Activated naive CD4-positive, alpha-beta T cell treated with anti-CD3 and anti-CD28 coated beads, Interleukin-2, amount 10 ng/mL, durations not matched to agents 7 days and 5 days (primary cell): ENCODE results near the gene TGFBR3.

Experiments used
- CTCF ChIA-PET: fragments of 350-600 bp; sonication (Branson Sonifier 250); formaldehyde crosslinking; loops from one replicate; lab custom pipeline; 2021; ENCODE audit warnings: antibody characterized with exemption; lab: Charles Lee
- DNase-seq: peaks from one replicate; pipeline ENCODE4 v3.0.0-alpha.2; 2020
- H3K27ac Mint-ChIP-seq: one replicate; pipeline ENCODE4 v1.8.0; 2021; ENCODE audit warnings: mild to moderate bottlenecking, moderate library complexity, mixed read lengths
- H3K27me3 Mint-ChIP-seq: one replicate; pipeline ENCODE4 v1.8.0; 2021; ENCODE audit warnings: mild to moderate bottlenecking, mixed read lengths
- H3K36me3 Mint-ChIP-seq: one replicate; pipeline ENCODE4 v1.8.0; 2021; ENCODE audit warnings: mixed read lengths
- H3K4me1 Mint-ChIP-seq: one replicate; pipeline ENCODE4 v1.8.0; 2021; ENCODE audit warnings: mixed read lengths
- H3K4me3 Mint-ChIP-seq: one replicate; pipeline ENCODE4 v1.8.0; 2021; ENCODE audit warnings: mild to moderate bottlenecking, moderate library complexity, mixed read lengths
- H3K9me3 Mint-ChIP-seq: one replicate; pipeline ENCODE4 v1.8.0; 2021; ENCODE audit warnings: mixed read lengths

TGFBR3 gene

GRCh38 chr1:91803123-91803522, 82.8 kb downstream of the TGFBR3 start:
- Mint-ChIP-seq H3K27ac (peak overlapping the region; percentile 96), H3K27me3 (peaks cover 1% of the 10 kb centered on the region), H3K9me3 (no peaks in the 10 kb centered on the region), H3K4me1 (peaks cover 78% of the 10 kb centered on the region), H3K36me3 (peaks cover 13% of the 10 kb centered on the region), H3K4me3 (peak overlapping the region; percentile 17)
- CTCF ChIA-PET, result interaction anchor here (0.9 to 1.3 kb wide), 4 partner anchors 12 to 302 kb away, joined by 3 to 5 read pairs (median 4); no protein-coding TSS in a partner anchor
- DNase-seq, result no peak

- H3K27me3 Mint-ChIP-seq, result peaks cover 4% of the 10 kb centered on the region
- peaks cover 13% of the 10 kb centered on the region for H3K36me3 Mint-ChIP-seq
- no peak for DNase-seq
- peaks cover 75% of the 10 kb centered on the region for H3K4me1 Mint-ChIP-seq
- H3K27ac Mint-ChIP-seq, result peak overlapping the region; percentile 63
- CTCF ChIA-PET, result no interaction called here
- H3K4me3 Mint-ChIP-seq, result no peak overlapping the region
- no peaks in the 10 kb centered on the region for H3K9me3 Mint-ChIP-seq
Observed at GRCh38 chr1:91801496-91802115, 84.3 kb downstream of the TGFBR3 start.

GRCh38 chr1:91799863-91800262, 86.1 kb downstream of the TGFBR3 start:
- DNase-seq, result no peak
- H3K9me3 Mint-ChIP-seq, result no peaks in the 10 kb centered on the region
- H3K4me3 Mint-ChIP-seq, result no peak overlapping the region
- H3K4me1 Mint-ChIP-seq, result peaks cover 63% of the 10 kb centered on the region
- peaks cover 28% of the 10 kb centered on the region for H3K36me3 Mint-ChIP-seq
- no peak overlapping the region for H3K27ac Mint-ChIP-seq
- H3K27me3 Mint-ChIP-seq, result peaks cover 4% of the 10 kb centered on the region
- CTCF ChIA-PET, result no interaction called here

GRCh38 chr1:91799159-91799558, 86.8 kb downstream of the TGFBR3 start:
- Mint-ChIP-seq H3K9me3 (peaks cover 2% of the 10 kb centered on the region), H3K4me1 (peaks cover 56% of the 10 kb centered on the region), H3K27ac (no peak overlapping the region), H3K27me3 (peaks cover 4% of the 10 kb centered on the region), H3K36me3 (peaks cover 34% of the 10 kb centered on the region), H3K4me3 (no peak overlapping the region)
- CTCF ChIA-PET, result interaction anchor here (0.8 kb wide), 1 partner anchor 287 kb away, joined by 3 read pairs; no protein-coding TSS in a partner anchor
- DNase-seq, result no peak

- H3K27me3 Mint-ChIP-seq, result peaks cover 4% of the 10 kb centered on the region
- DNase-seq, result no peak
- CTCF ChIA-PET, result interaction anchor here (0.8 kb wide), 1 partner anchor 286 kb away, joined by 3 read pairs; no protein-coding TSS in a partner anchor
- H3K27ac Mint-ChIP-seq, result no peak overlapping the region
- peaks cover 34% of the 10 kb centered on the region for H3K36me3 Mint-ChIP-seq
- H3K9me3 Mint-ChIP-seq, result peaks cover 2% of the 10 kb centered on the region
- H3K4me3 Mint-ChIP-seq, result no peak overlapping the region
- peaks cover 52% of the 10 kb centered on the region for H3K4me1 Mint-ChIP-seq
Observed at GRCh38 chr1:91798740-91799139, 87.2 kb downstream of the TGFBR3 start.

GRCh38 chr1:91798241-91798648, 87.7 kb downstream of the TGFBR3 start:
- no peak overlapping the region for H3K27ac Mint-ChIP-seq
- H3K4me1 Mint-ChIP-seq, result peaks cover 48% of the 10 kb centered on the region
- peaks cover 33% of the 10 kb centered on the region for H3K36me3 Mint-ChIP-seq
- H3K27me3 Mint-ChIP-seq, result peaks cover 4% of the 10 kb centered on the region
- H3K9me3 Mint-ChIP-seq, result peaks cover 2% of the 10 kb centered on the region
- CTCF ChIA-PET, result no interaction called here
- no peak for DNase-seq
- H3K4me3 Mint-ChIP-seq, result no peak overlapping the region

- Mint-ChIP-seq H3K4me1 (peaks cover 43% of the 10 kb centered on the region), H3K9me3 (peaks cover 2% of the 10 kb centered on the region), H3K36me3 (peaks cover 28% of the 10 kb centered on the region), H3K27ac (no peak overlapping the region), H3K27me3 (peaks cover 4% of the 10 kb centered on the region), H3K4me3 (no peak overlapping the region)
- DNase-seq, result no peak
- CTCF ChIA-PET, result interaction anchor here (0.9 kb wide), 1 partner anchor 295 kb away, joined by 3 read pairs; no protein-coding TSS in a partner anchor
Observed at GRCh38 chr1:91797164-91797563, 88.8 kb downstream of the TGFBR3 start.

- CTCF ChIA-PET, result interaction anchor here (0.9 kb wide), 1 partner anchor 294 kb away, joined by 3 read pairs; no protein-coding TSS in a partner anchor
- H3K27ac Mint-ChIP-seq, result no peak overlapping the region
- peaks cover 43% of the 10 kb centered on the region for H3K4me1 Mint-ChIP-seq
- peaks cover 4% of the 10 kb centered on the region for H3K27me3 Mint-ChIP-seq
- H3K9me3 Mint-ChIP-seq, result peaks cover 2% of the 10 kb centered on the region
- H3K4me3 Mint-ChIP-seq, result no peak overlapping the region
- no peak for DNase-seq
- H3K36me3 Mint-ChIP-seq, result peaks cover 29% of the 10 kb centered on the region
Observed at GRCh38 chr1:91796390-91796654, 89.6 kb downstream of the TGFBR3 start.

GRCh38 chr1:91795591-91796389, 90.2 kb downstream of the TGFBR3 start:
- CTCF ChIA-PET, result no interaction called here
- Mint-ChIP-seq H3K27ac (no peak overlapping the region), H3K27me3 (peaks cover 4% of the 10 kb centered on the region), H3K9me3 (peaks cover 2% of the 10 kb centered on the region), H3K4me3 (no peak overlapping the region), H3K36me3 (peaks cover 34% of the 10 kb centered on the region), H3K4me1 (peaks cover 46% of the 10 kb centered on the region)
- no peak for DNase-seq

- Mint-ChIP-seq H3K4me1 (peaks cover 48% of the 10 kb centered on the region), H3K27me3 (peaks cover 4% of the 10 kb centered on the region), H3K4me3 (no peak overlapping the region), H3K9me3 (peaks cover 2% of the 10 kb centered on the region), H3K27ac (no peak overlapping the region), H3K36me3 (peaks cover 39% of the 10 kb centered on the region)
- CTCF ChIA-PET, result no interaction called here
- no peak for DNase-seq
Observed at GRCh38 chr1:91793877-91794276, 92.1 kb downstream of the TGFBR3 start.

GRCh38 chr1:91793189-91793588, 92.8 kb downstream of the TGFBR3 start:
- Mint-ChIP-seq H3K9me3 (peaks cover 2% of the 10 kb centered on the region), H3K27ac (no peak overlapping the region), H3K4me1 (peaks cover 43% of the 10 kb centered on the region), H3K4me3 (no peak overlapping the region), H3K27me3 (peaks cover 3% of the 10 kb centered on the region), H3K36me3 (peaks cover 38% of the 10 kb centered on the region)
- CTCF ChIA-PET, result interaction anchor here (2.9 kb wide), 1 partner anchor 281 kb away, joined by 10 read pairs; no protein-coding TSS in a partner anchor
- DNase-seq, result no peak

- no peak overlapping the region for H3K27ac Mint-ChIP-seq
- H3K27me3 Mint-ChIP-seq, result peaks cover 3% of the 10 kb centered on the region
- H3K4me1 Mint-ChIP-seq, result peaks cover 43% of the 10 kb centered on the region
- peaks cover 38% of the 10 kb centered on the region for H3K36me3 Mint-ChIP-seq
- no peak overlapping the region for H3K4me3 Mint-ChIP-seq
- H3K9me3 Mint-ChIP-seq, result peaks cover 2% of the 10 kb centered on the region
- CTCF ChIA-PET, result interaction anchor here (1.5 to 2.9 kb wide), 3 partner anchors 13 to 280 kb away, joined by 3 to 10 read pairs (median 3); partner anchors contain the start of gene TGFBR3
- no peak for DNase-seq
Observed at GRCh38 chr1:91792489-91793071, 93.4 kb downstream of the TGFBR3 start.

GRCh38 chr1:91791691-91792488, 94.1 kb downstream of the TGFBR3 start:
- Mint-ChIP-seq H3K4me1 (peaks cover 43% of the 10 kb centered on the region), H3K9me3 (peaks cover 2% of the 10 kb centered on the region), H3K27me3 (peaks cover 4% of the 10 kb centered on the region), H3K27ac (peak overlapping the region; percentile 12), H3K4me3 (no peak overlapping the region), H3K36me3 (peaks cover 38% of the 10 kb centered on the region)
- CTCF ChIA-PET, result interaction anchor here (1.5 to 2.9 kb wide), 3 partner anchors 14 to 279 kb away, joined by 3 to 10 read pairs (median 3); partner anchors contain the start of gene TGFBR3
- no peak for DNase-seq
